ENCODE data around the gene DEFB123.

- TF ChIP-seq, protein P1, sequence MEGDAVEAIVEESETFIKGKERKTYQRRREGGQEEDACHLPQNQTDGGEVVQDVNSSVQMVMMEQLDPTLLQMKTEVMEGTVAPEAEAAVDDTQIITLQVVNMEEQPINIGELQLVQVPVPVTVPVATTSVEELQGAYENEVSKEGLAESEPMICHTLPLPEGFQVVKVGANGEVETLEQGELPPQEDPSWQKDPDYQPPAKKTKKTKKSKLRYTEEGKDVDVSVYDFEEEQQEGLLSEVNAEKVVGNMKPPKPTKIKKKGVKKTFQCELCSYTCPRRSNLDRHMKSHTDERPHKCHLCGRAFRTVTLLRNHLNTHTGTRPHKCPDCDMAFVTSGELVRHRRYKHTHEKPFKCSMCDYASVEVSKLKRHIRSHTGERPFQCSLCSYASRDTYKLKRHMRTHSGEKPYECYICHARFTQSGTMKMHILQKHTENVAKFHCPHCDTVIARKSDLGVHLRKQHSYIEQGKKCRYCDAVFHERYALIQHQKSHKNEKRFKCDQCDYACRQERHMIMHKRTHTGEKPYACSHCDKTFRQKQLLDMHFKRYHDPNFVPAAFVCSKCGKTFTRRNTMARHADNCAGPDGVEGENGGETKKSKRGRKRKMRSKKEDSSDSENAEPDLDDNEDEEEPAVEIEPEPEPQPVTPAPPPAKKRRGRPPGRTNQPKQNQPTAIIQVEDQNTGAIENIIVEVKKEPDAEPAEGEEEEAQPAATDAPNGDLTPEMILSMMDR (IDR thresholded peaks at IDR 0.05) = no peak
- no peak for TF ChIP-seq ZFX (IDR thresholded peaks at IDR 0.05; ENCODE audit: borderline replicate concordance)
Measured at GRCh38 chr20:31403886-31404285, 36.5 kb upstream of the DEFB123 start.
